Neural progenitor cell (in vitro differentiated cells): ENCODE data around the gene SLC19A1. TPM values are rescaled to one million over a fixed set of nuclear protein-coding genes. Genes with fewer than 3 reads are reported as not detected.

Source experiments
- DNase-seq: peaks from one replicate; pipeline ENCODE4 v3.0.0-alpha.2; 2016; ENCODE audit warnings: low spot score
- H2AFZ ChIP-seq: fragments of 200-600 bp; sonication (generic); replicated peaks from 2 replicates; pipeline ENCODE4 v1.6.1; 2016; ENCODE audit warnings: antibody characterized with exemption
- H3F3A ChIP-seq: fragments of 200-600 bp; sonication (generic); 2 replicates; pipeline ENCODE4 v1.6.1; 2016; ENCODE audit warnings: antibody characterized with exemption, low read depth
- H3K27ac ChIP-seq: fragments of 200-600 bp; sonication (generic); 2 replicates; pipeline ENCODE4 v1.5.1; 2016; ENCODE audit warnings: mild to moderate bottlenecking
- H3K27me3 ChIP-seq: fragments of 200-600 bp; sonication (generic); 2 replicates; pipeline ENCODE4 v1.6.1; 2016; ENCODE audit warnings: mild to moderate bottlenecking, moderate library complexity
- H3K36me3 ChIP-seq: fragments of 200-600 bp; sonication (generic); 2 replicates; pipeline ENCODE4 v1.5.1; 2016
- H3K4me1 ChIP-seq: fragments of 200-600 bp; sonication (generic); 2 replicates; pipeline ENCODE4 v1.6.1; 2016; ENCODE audit warnings: mixed run types
- H3K4me2 ChIP-seq: fragments of 200-600 bp; sonication (generic); 2 replicates; pipeline ENCODE4 v1.6.1; 2016
- H3K4me3 ChIP-seq: fragments of 200-600 bp; sonication (generic); 2 replicates; pipeline ENCODE4 v1.5.1; 2016
- H3K79me2 ChIP-seq: fragments of 200-600 bp; sonication (generic); 2 replicates; pipeline ENCODE4 v1.6.1; 2016; ENCODE audit warnings: low read depth
- H3K9ac ChIP-seq: fragments of 200-600 bp; sonication (generic); 2 replicates; pipeline ENCODE4 v1.6.1; 2016
- H3K9me3 ChIP-seq: fragments of 200-600 bp; sonication (generic); 2 replicates; pipeline ENCODE4 v1.5.1; 2016; ENCODE audit warnings: low read depth
- H4K20me1 ChIP-seq: fragments of 200-600 bp; sonication (generic); 2 replicates; pipeline ENCODE4 v1.6.1; 2016; ENCODE audit warnings: low read depth
- H3K27ac Mint-ChIP-seq: 3 replicates; pipeline ENCODE4 v1.8.0; 2021; ENCODE audit warnings: mixed read lengths
- H3K27me3 Mint-ChIP-seq: 2 replicates; pipeline ENCODE4 v1.8.0; 2022; ENCODE audit warnings: low read depth, mild to moderate bottlenecking, inconsistent platforms, moderate library complexity, mixed read lengths; ENCODE audit not compliant: insufficient read depth
- H3K36me3 Mint-ChIP-seq: 3 replicates; pipeline ENCODE4 v1.8.0; 2021; ENCODE audit warnings: mixed read lengths
- H3K4me1 Mint-ChIP-seq: 3 replicates; pipeline ENCODE4 v1.8.0; 2021; ENCODE audit warnings: mixed read lengths
- H3K4me3 Mint-ChIP-seq: 3 replicates; pipeline ENCODE4 v1.8.0; 2021; ENCODE audit warnings: mild to moderate bottlenecking, moderate library complexity, mixed read lengths
- H3K9me3 Mint-ChIP-seq: 3 replicates; pipeline ENCODE4 v1.8.0; 2020; ENCODE audit warnings: mixed read lengths
- CTCF ChIP-seq: fragments of 200-600 bp; sonication (generic); IDR thresholded peaks from 2 replicates; pipeline ENCODE4 v1.5.1; 2017; ENCODE audit warnings: antibody characterized with exemption, mild to moderate bottlenecking
- EZH2 ChIP-seq: fragments of 200-600 bp; sonication (generic); IDR thresholded peaks from 2 replicates; pipeline ENCODE4 v1.6.1; 2017; ENCODE audit warnings: antibody characterized with exemption, mild to moderate bottlenecking, moderate library complexity
- EZH2phosphoT487 ChIP-seq: fragments of 200-600 bp; sonication (generic); IDR thresholded peaks from 2 replicates; pipeline ENCODE4 v1.6.1; 2017; ENCODE audit warnings: antibody characterized with exemption
- total RNA-seq: library from RNA; depleted of rRNA; stranded (reverse); fragments of >200 nt; gene quantifications from 2 replicates; pipeline ENCODE4 v1.2.3, GENCODE V29; 2015; ENCODE audit warnings: low replicate concordance

SLC19A1 gene
- total RNA-seq, 1 donor from 2014 or later: 7.7 TPM

GRCh38 chr21:45543710-45544448 is 1.6 kb upstream of the SLC19A1 start:
- no peak for DNase-seq
- H3K36me3 ChIP-seq: no peaks in the 10 kb centered on the region
- no peak overlapping the region for H3K9ac ChIP-seq
- H3K79me2 ChIP-seq: peaks cover 24% of the 10 kb centered on the region
- no peaks in the 10 kb centered on the region for H3K9me3 Mint-ChIP-seq
- peaks cover 9% of the 10 kb centered on the region for H3K27me3 Mint-ChIP-seq
- H3K4me3 ChIP-seq: no peak overlapping the region
- peaks cover 21% of the 10 kb centered on the region for H4K20me1 ChIP-seq
- no peak overlapping the region for H3K27ac ChIP-seq
- H3F3A ChIP-seq: no peaks in the 10 kb centered on the region
- H2AFZ ChIP-seq: no peak overlapping the region
- H3K4me3 Mint-ChIP-seq: peak overlapping the region; percentile 84
- no peaks in the 10 kb centered on the region for H3K36me3 Mint-ChIP-seq
- no peaks in the 10 kb centered on the region for H3K9me3 ChIP-seq
- TF ChIP-seq EZH2phosphoT487 (no peak), EZH2 (no peak)
- no peaks in the 10 kb centered on the region for H3K27me3 ChIP-seq
- H3K4me2 ChIP-seq: no peak overlapping the region
- H3K27ac Mint-ChIP-seq: no peak overlapping the region
- peaks cover 17% of the 10 kb centered on the region for H3K4me1 Mint-ChIP-seq
- peaks cover 22% of the 10 kb centered on the region for H3K4me1 ChIP-seq

- peak overlapping the region; percentile 100 for H3K4me2 ChIP-seq
- no peak for TF ChIP-seq CTCF
- no peak for TF ChIP-seq EZH2phosphoT487
- no peak for TF ChIP-seq EZH2
- H3K4me3 ChIP-seq: peak overlapping the region; percentile 98
Measured at GRCh38 chr21:45543371-45543709, 1.1 kb upstream of the SLC19A1 start.

GRCh38 chr21:45542667-45543370 is 579 bp upstream of the SLC19A1 start:
- no peaks in the 10 kb centered on the region for H3K27me3 ChIP-seq
- peaks cover 17% of the 10 kb centered on the region for H3K4me1 Mint-ChIP-seq
- H4K20me1 ChIP-seq: peaks cover 21% of the 10 kb centered on the region
- no peak overlapping the region for H3K27ac ChIP-seq
- DNase-seq: no peak
- H3K9ac ChIP-seq: no peak overlapping the region
- H3K36me3 ChIP-seq: no peaks in the 10 kb centered on the region
- H3K79me2 ChIP-seq: peaks cover 24% of the 10 kb centered on the region
- no peaks in the 10 kb centered on the region for H3K9me3 Mint-ChIP-seq
- peak overlapping the region; percentile 100 for H3K4me2 ChIP-seq
- H3K4me1 ChIP-seq: peaks cover 22% of the 10 kb centered on the region
- peak overlapping the region; percentile 85 for H2AFZ ChIP-seq
- no peak overlapping the region for H3K27ac Mint-ChIP-seq
- no peaks in the 10 kb centered on the region for H3K36me3 Mint-ChIP-seq
- H3F3A ChIP-seq: no peaks in the 10 kb centered on the region
- H3K9me3 ChIP-seq: no peaks in the 10 kb centered on the region
- no peak for TF ChIP-seq EZH2
- TF ChIP-seq EZH2phosphoT487: no peak
- no peak for TF ChIP-seq CTCF
- H3K27me3 Mint-ChIP-seq: peaks cover 6% of the 10 kb centered on the region
- peak overlapping the region; percentile 84 for H3K4me3 Mint-ChIP-seq
- H3K4me3 ChIP-seq: peak overlapping the region; percentile 98

More at GRCh38 chr21:45543371-45543709, 1.1 kb upstream of the SLC19A1 start:
- no peaks in the 10 kb centered on the region for H3F3A ChIP-seq
- peaks cover 9% of the 10 kb centered on the region for H3K27me3 Mint-ChIP-seq
- H3K9ac ChIP-seq: no peak overlapping the region
- H3K36me3 ChIP-seq: no peaks in the 10 kb centered on the region
- no peak overlapping the region for H2AFZ ChIP-seq
- H3K27ac ChIP-seq: no peak overlapping the region
- peaks cover 17% of the 10 kb centered on the region for H3K4me1 Mint-ChIP-seq
- no peaks in the 10 kb centered on the region for H3K36me3 Mint-ChIP-seq
- no peak overlapping the region for H3K27ac Mint-ChIP-seq
- no peaks in the 10 kb centered on the region for H3K27me3 ChIP-seq
- H4K20me1 ChIP-seq: peaks cover 21% of the 10 kb centered on the region
- peak overlapping the region; percentile 84 for H3K4me3 Mint-ChIP-seq
- peaks cover 22% of the 10 kb centered on the region for H3K4me1 ChIP-seq
- no peaks in the 10 kb centered on the region for H3K9me3 ChIP-seq
- H3K79me2 ChIP-seq: peaks cover 24% of the 10 kb centered on the region
- DNase-seq: no peak
- no peaks in the 10 kb centered on the region for H3K9me3 Mint-ChIP-seq
